GM06990 (cell line): Measurements from ENCODE around the gene CCDC57.

Experiments
- DNase-seq: peaks from one replicate; pipeline ENCODE4 v3.0.0-alpha.2; 2011; ENCODE audit not compliant: insufficient read length; ENCODE audit errors: extremely low read depth
- H3K27me3 ChIP-seq: replicated peaks from 2 replicates; pipeline ENCODE4 v1.6.0; 2011; ENCODE audit warnings: low read length; ENCODE audit not compliant: control insufficient read depth, insufficient read depth
- H3K36me3 ChIP-seq: 2 replicates; pipeline ENCODE4 v1.5.1; 2011; ENCODE audit warnings: low read length; ENCODE audit not compliant: control insufficient read depth, insufficient read depth
- H3K4me3 ChIP-seq: replicated peaks from 2 replicates; pipeline ENCODE4 v1.5.1; 2011; ENCODE audit warnings: low read depth, mild to moderate bottlenecking, control low read depth, low read length
- TF ChIP-seq, protein P1 (sequence below): IDR thresholded peaks from 2 replicates; pipeline ENCODE4 v1.5.1; 2011; ENCODE audit warnings: low read length, control low read depth, mild to moderate bottlenecking, inconsistent platforms; ENCODE audit not compliant: insufficient read depth, poor library complexity, severe bottlenecking

Gene CCDC57

GRCh38 chr17:82200743-82201497 lies 11.7 kb downstream of the CCDC57 start:
- Histone ChIP-seq H3K4me3 (no peak overlapping the region), H3K27me3 (no peaks in the 10 kb centered on the region), H3K36me3 (no peaks in the 10 kb centered on the region; the same call in 1 of the 2 replicates)
- no peak for DNase-seq
- TF ChIP-seq, protein P1, sequence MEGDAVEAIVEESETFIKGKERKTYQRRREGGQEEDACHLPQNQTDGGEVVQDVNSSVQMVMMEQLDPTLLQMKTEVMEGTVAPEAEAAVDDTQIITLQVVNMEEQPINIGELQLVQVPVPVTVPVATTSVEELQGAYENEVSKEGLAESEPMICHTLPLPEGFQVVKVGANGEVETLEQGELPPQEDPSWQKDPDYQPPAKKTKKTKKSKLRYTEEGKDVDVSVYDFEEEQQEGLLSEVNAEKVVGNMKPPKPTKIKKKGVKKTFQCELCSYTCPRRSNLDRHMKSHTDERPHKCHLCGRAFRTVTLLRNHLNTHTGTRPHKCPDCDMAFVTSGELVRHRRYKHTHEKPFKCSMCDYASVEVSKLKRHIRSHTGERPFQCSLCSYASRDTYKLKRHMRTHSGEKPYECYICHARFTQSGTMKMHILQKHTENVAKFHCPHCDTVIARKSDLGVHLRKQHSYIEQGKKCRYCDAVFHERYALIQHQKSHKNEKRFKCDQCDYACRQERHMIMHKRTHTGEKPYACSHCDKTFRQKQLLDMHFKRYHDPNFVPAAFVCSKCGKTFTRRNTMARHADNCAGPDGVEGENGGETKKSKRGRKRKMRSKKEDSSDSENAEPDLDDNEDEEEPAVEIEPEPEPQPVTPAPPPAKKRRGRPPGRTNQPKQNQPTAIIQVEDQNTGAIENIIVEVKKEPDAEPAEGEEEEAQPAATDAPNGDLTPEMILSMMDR = no peak

DNA sequence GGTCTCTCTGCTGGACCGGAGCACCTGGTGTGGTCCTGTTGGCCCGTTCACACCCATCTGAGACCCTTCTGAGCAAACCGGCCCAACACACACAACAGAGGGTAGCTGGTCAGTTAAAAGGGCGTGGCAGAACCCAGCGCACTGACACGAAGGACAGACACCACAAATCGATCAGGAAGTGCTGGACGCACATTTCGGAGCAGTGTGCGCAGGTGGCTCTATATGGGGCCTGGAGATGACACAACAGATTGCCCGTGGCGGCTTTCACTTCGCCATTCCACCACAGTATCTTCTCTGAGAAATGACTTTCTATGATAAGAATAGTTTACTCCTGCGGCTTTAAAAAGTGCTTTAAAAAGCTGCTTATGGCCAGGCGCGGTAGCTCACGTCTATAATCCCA lies 12.5 kb downstream of the CCDC57 start:
- Histone ChIP-seq H3K27me3 (no peaks in the 10 kb centered on the region), H3K36me3 (no peaks in the 10 kb centered on the region; the same call in 1 of the 2 replicates), H3K4me3 (no peak overlapping the region)
- TF ChIP-seq, protein P1 = no peak
- DNase-seq = no peak

GRCh38 chr17:82199496-82199895 lies 13.1 kb downstream of the CCDC57 start:
- Histone ChIP-seq H3K27me3 (no peaks in the 10 kb centered on the region), H3K4me3 (no peak overlapping the region), H3K36me3 (no peaks in the 10 kb centered on the region; the same call in 1 of the 2 replicates)
- no peak for DNase-seq
- TF ChIP-seq, protein P1 = no peak

- TF ChIP-seq, protein P1 = no peak
- no peak for DNase-seq
- Histone ChIP-seq H3K36me3 (peaks cover 2% of the 10 kb centered on the region), H3K4me3 (no peak overlapping the region), H3K27me3 (no peaks in the 10 kb centered on the region)
These were observed 14.6 kb downstream of the CCDC57 start for GRCh38 chr17:82198092-82198491.

DNA sequence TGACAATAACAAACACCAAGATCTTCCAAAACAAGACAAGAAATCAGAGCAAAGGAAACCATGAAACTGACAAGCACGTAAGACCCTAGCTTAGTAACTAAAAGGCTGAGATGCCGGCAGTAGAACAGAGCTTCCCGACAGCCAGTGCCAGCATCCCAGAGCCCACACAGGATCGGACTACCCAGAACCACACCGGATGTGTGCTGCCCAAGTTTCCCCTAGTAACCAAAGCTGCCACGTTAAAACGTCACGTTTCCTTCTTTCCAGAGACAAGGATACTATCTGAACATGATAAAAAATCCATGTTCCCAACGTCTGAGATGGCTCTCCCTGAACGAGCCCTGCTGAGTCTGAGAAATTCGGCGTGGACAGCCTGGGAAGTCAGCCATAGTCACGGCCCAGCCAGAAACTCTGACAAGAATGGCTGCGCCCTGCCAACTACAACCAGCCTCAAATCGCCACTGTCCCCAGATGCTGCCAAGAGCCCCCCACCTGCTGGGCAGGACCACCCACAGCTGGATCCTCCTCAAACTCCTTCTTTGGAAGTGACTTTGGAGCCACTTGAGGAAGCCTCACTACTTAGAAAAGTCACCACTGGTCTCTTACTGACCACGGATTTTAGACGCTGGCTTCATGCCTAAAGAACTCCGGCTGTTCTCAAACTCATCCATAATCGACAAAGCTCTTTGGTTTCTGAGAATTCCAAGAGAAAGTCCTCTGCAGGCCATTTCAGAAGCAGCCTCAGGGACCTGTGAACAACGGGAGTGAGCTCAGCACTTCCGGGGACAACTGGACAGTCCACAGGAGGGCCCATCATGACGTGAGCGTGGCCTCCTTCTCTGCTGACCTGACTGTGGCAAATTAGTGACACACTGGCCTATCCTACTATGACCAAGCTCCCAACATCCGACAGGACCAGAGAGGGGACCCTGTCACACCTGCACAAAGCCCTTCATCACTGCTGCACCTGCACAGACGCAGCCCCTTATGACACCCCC lies 16.7 kb downstream of the CCDC57 start:
- TF ChIP-seq, protein P1 = no peak
- H3K36me3 ChIP-seq = peaks cover 2% of the 10 kb centered on the region
- no peak overlapping the region for H3K4me3 ChIP-seq
- DNase-seq = no peak
- no peaks in the 10 kb centered on the region for H3K27me3 ChIP-seq
